Activated CD4-positive, alpha-beta T cell treated with anti-CD3 and anti-CD28 coated beads, Interleukin-2, amount 10 ng/mL, durations not matched to agents 7 days and 5 days (primary cell): ENCODE results near the gene GNGT1. TPM values are rescaled to one million over a fixed set of nuclear protein-coding genes. Genes with fewer than 3 reads are reported as not detected.

ENCODE experiments used
- CTCF ChIA-PET: fragments of 350-600 bp; sonication (Branson Sonifier 250); formaldehyde crosslinking; loops from one replicate; lab custom pipeline; 2021; ENCODE audit warnings: antibody characterized with exemption; lab: Charles Lee
- POLR2A ChIA-PET: fragments of 350-600 bp; sonication (Branson Sonifier 250); formaldehyde crosslinking; loops from one replicate; lab custom pipeline; 2021; ENCODE audit warnings: antibody characterized with exemption; lab: Charles Lee
- DNase-seq: peaks from one replicate; pipeline ENCODE4 v3.0.0-alpha.2; 2020
- H3K27ac Mint-ChIP-seq: one replicate; pipeline ENCODE4 v1.8.0; 2021; ENCODE audit warnings: mild to moderate bottlenecking, moderate library complexity, mixed read lengths
- H3K27me3 Mint-ChIP-seq: one replicate; pipeline ENCODE4 v1.8.0; 2021; ENCODE audit warnings: mixed read lengths
- H3K36me3 Mint-ChIP-seq: one replicate; pipeline ENCODE4 v1.8.0; 2021; ENCODE audit warnings: low read depth, mixed read lengths
- H3K4me1 Mint-ChIP-seq: one replicate; pipeline ENCODE4 v1.8.0; 2021; ENCODE audit warnings: mixed read lengths
- H3K4me3 Mint-ChIP-seq: one replicate; pipeline ENCODE4 v1.8.0; 2021; ENCODE audit warnings: mild to moderate bottlenecking, moderate library complexity, mixed read lengths
- H3K9me3 Mint-ChIP-seq: one replicate; pipeline ENCODE4 v1.8.0; 2021; ENCODE audit warnings: mixed read lengths
- total RNA-seq, 2 experiments: library from RNA; stranded (reverse); gene quantifications; one replicate each; pipeline ENCODE4 v1.2.3, GENCODE V29; 2021

The GNGT1 gene
- total RNA-seq, 2 experiments from 2014 or later = not detected

- H3K4me3 Mint-ChIP-seq = no peak overlapping the region
- POLR2A ChIA-PET = no interaction called here
- CTCF ChIA-PET = no interaction called here
- no peak overlapping the region for H3K27ac Mint-ChIP-seq
- no peaks in the 10 kb centered on the region for H3K27me3 Mint-ChIP-seq
- H3K4me1 Mint-ChIP-seq = no peaks in the 10 kb centered on the region
- H3K36me3 Mint-ChIP-seq = no peaks in the 10 kb centered on the region
- DNase-seq = no peak
- no peaks in the 10 kb centered on the region for H3K9me3 Mint-ChIP-seq
Observed at GRCh38 chr7:93957767-93958166, 51.4 kb downstream of the GNGT1 start.

- Mint-ChIP-seq H3K4me1 (no peaks in the 10 kb centered on the region), H3K4me3 (no peak overlapping the region), H3K27me3 (no peaks in the 10 kb centered on the region), H3K36me3 (no peaks in the 10 kb centered on the region), H3K9me3 (no peaks in the 10 kb centered on the region), H3K27ac (no peak overlapping the region)
- POLR2A ChIA-PET = no interaction called here
- CTCF ChIA-PET = no interaction called here
- DNase-seq = no peak
Observed at GRCh38 chr7:93958216-93958615, 51.8 kb downstream of the GNGT1 start.

GRCh38 chr7:93958651-93959050 lies 52.3 kb downstream of the GNGT1 start:
- no peak overlapping the region for H3K4me3 Mint-ChIP-seq
- H3K36me3 Mint-ChIP-seq = no peaks in the 10 kb centered on the region
- H3K9me3 Mint-ChIP-seq = no peaks in the 10 kb centered on the region
- H3K27me3 Mint-ChIP-seq = no peaks in the 10 kb centered on the region
- ChIA-PET POLR2A (no interaction called here), CTCF (no interaction called here)
- H3K27ac Mint-ChIP-seq = no peak overlapping the region
- DNase-seq = no peak
- H3K4me1 Mint-ChIP-seq = no peaks in the 10 kb centered on the region

Other genes starting within 250 kb of the GNGT1 start
- not detected for gene TFPI2, start 15.8 kb upstream of the GNGT1 start, total RNA-seq
- gene GNG11, start 15.2 kb downstream of the GNGT1 start, total RNA-seq = not detected
- gene BET1, start 97.8 kb downstream of the GNGT1 start, total RNA-seq = 10 to 100 TPM; 19.2 to 20.0 TPM